HCT116 (cell line): ENCODE data around the gene ITFG1.

ENCODE experiments used
- CTCF ChIP-seq, 3 experiments: fragments of 200-600 bp in 1 of 3; sonication (generic) in 1 of 3; IDR thresholded peaks in 2 of 3; conservative IDR thresholded peaks in 1 of 3; 2 replicates each; pipeline ENCODE4 v1.5.1; 2012 to 2017; ENCODE audit warnings: low read depth in 2 of 3, low read length in 2 of 3, antibody characterized with exemption in 1 of 3, borderline replicate concordance in 1 of 3, control low read depth in 1 of 3, mild to moderate bottlenecking in 1 of 3, mixed read lengths in 1 of 3, mixed run types in 1 of 3, moderate library complexity in 1 of 3; ENCODE audit not compliant: insufficient read depth in 1 of 3
- FOSL1 ChIP-seq: IDR thresholded peaks from 2 replicates; pipeline ENCODE4 v1.6.1; 2012; ENCODE audit warnings: low read depth
- SP1 ChIP-seq: IDR thresholded peaks from 2 replicates; pipeline ENCODE4 v1.6.1; 2012; ENCODE audit warnings: low read depth

- TF ChIP-seq SP1 = no peak
- TF ChIP-seq FOSL1 = no peak
- TF ChIP-seq CTCF (IDR thresholded peaks at IDR 0.05 in 2 of 3, conservative IDR thresholded peaks at IDR 0.05 in 1 of 3; ENCODE audit: borderline replicate concordance in 1 of 3, insufficient read depth in 1 of 3, low read depth in 2 of 3, low read length in 2 of 3) = no peak
Observed at GRCh38 chr16:47323241-47323640, 137.6 kb downstream of the ITFG1 start.
